Measurements from ENCODE around the gene ATAD3C. TPM values are rescaled to one million over a fixed set of nuclear protein-coding genes. Genes with fewer than 3 reads are reported as not detected.

The ATAD3C gene
- total RNA-seq, 1 experiment from 2014 or later = 1.4 TPM

DNA sequence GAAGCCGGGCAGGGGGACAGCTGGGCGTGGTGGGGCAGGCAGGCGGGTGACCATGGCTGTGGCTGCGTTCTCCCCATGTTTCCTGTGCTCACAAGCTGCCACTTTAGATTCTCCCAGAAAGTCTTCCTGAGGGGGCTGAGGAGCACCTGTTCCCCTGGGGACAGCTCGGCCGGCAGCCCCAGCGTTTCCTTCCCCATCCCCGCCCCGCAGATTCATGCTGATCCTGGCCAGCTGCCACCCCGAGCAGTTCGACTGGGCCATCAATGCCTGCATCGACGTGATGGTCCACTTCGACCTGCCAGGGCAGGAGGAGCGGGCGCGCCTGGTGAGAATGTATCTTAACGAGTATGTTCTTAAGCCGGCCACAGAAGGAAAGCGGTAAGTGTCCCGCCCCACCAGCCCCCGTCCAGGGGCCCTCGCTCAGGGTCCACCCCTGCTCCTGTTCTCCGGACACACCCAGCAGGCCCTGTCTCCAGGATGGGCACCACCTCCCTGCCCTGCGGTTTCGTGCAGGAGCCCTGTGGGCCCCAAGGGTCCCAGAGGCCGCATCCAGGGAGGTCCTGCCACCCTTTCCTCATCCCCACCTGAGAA is 11.1 kb downstream of the ATAD3C start:
- Histone ChIP-seq H4K20me1 (ENCODE audit: low read length) (no peaks in the 10 kb centered on the region), H3K9me2 (replicated peaks; ENCODE audit: low read length) (no peaks in the 10 kb centered on the region), H3K9me3 (ENCODE audit: low read length) (no peaks in the 10 kb centered on the region), H3K79me2 (ENCODE audit: low read length) (no peaks in the 10 kb centered on the region), H3K36me3 (ENCODE audit: low read depth, low read length) (no peaks in the 10 kb centered on the region), H3K4me1 (ENCODE audit: insufficient read depth, low read length) (peaks cover 4% of the 10 kb centered on the region), H3F3A (ENCODE audit: low read length, unreplicated experiment) (no peaks in the 10 kb centered on the region), H3K9ac (ENCODE audit: low read length) (no peak overlapping the region), H2AFZ (ENCODE audit: low read length) (no peak overlapping the region), H3K4me2 (ENCODE audit: low read length) (no peak overlapping the region), H3K27ac (ENCODE audit: low read length) (no peak overlapping the region), H3K27me3 (ENCODE audit: low read length) (no peaks in the 10 kb centered on the region), H3K4me3 (ENCODE audit: low read length) (no peak overlapping the region)
- ChIA-PET POLR2A (ENCODE audit: unreplicated experiment) (no interaction called here), CTCF (no interaction called here)
- TF ChIP-seq EZH2phosphoT487 (IDR thresholded peaks at IDR 0.05; ENCODE audit: borderline replicate concordance, low read length) (no peak), EZH2 (IDR thresholded peaks at IDR 0.05; ENCODE audit: low read length, unreplicated experiment) (no peak)
- DNase-seq (no peak), ATAC-seq (no peak)
- intact Hi-C loops (cut with micrococcal nuclease) = no loop called here
- BruUV-seq (replicated peaks) = no TSS peak

DNA sequence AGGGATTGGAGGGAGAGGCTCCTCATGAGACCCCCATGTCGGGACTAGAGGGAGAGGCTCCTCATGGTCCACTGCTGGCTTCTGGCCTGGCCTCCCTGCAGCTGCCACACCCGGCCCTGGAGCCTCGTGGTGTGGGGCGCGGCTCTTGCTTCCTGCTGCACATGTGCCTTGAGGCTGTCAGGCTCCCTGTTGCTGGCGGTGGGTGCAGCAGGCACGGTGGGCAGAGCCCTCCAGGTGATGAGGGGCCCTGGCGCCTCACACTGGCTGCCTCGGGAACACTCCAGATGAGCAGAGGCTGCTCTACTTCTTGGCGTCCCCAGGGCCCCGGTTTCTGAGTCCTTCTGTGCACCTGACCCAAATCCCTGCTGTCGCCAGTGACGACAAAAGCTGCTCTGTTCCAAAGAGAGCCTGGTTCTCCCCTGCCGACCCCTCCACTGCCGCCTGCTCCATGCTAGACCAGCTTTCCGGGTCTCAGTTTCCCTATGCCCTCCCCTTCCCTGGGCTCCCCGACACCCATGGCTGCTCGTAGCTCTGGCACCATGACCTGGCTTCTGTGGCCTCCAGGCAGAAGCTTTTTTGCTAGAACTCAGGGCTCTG is 12.3 kb downstream of the ATAD3C start:
- Histone ChIP-seq H3K36me3 (ENCODE audit: low read depth, low read length) (no peaks in the 10 kb centered on the region), H3K79me2 (ENCODE audit: low read length) (no peaks in the 10 kb centered on the region), H4K20me1 (ENCODE audit: low read length) (no peaks in the 10 kb centered on the region), H3K27ac (ENCODE audit: low read length) (no peak overlapping the region), H2AFZ (ENCODE audit: low read length) (no peak overlapping the region), H3K9me3 (ENCODE audit: low read length) (no peaks in the 10 kb centered on the region), H3K9me2 (replicated peaks; ENCODE audit: low read length) (no peaks in the 10 kb centered on the region), H3K4me2 (ENCODE audit: low read length) (no peak overlapping the region), H3K9ac (ENCODE audit: low read length) (no peak overlapping the region), H3K4me1 (ENCODE audit: insufficient read depth, low read length) (peaks cover 4% of the 10 kb centered on the region), H3F3A (ENCODE audit: low read length, unreplicated experiment) (no peaks in the 10 kb centered on the region), H3K27me3 (ENCODE audit: low read length) (no peaks in the 10 kb centered on the region), H3K4me3 (ENCODE audit: low read length) (no peak overlapping the region)
- TF ChIP-seq EZH2phosphoT487 (IDR thresholded peaks at IDR 0.05; ENCODE audit: borderline replicate concordance, low read length) (no peak), EZH2 (IDR thresholded peaks at IDR 0.05; ENCODE audit: low read length, unreplicated experiment) (no peak)
- TF ChIP-seq, protein P1, sequence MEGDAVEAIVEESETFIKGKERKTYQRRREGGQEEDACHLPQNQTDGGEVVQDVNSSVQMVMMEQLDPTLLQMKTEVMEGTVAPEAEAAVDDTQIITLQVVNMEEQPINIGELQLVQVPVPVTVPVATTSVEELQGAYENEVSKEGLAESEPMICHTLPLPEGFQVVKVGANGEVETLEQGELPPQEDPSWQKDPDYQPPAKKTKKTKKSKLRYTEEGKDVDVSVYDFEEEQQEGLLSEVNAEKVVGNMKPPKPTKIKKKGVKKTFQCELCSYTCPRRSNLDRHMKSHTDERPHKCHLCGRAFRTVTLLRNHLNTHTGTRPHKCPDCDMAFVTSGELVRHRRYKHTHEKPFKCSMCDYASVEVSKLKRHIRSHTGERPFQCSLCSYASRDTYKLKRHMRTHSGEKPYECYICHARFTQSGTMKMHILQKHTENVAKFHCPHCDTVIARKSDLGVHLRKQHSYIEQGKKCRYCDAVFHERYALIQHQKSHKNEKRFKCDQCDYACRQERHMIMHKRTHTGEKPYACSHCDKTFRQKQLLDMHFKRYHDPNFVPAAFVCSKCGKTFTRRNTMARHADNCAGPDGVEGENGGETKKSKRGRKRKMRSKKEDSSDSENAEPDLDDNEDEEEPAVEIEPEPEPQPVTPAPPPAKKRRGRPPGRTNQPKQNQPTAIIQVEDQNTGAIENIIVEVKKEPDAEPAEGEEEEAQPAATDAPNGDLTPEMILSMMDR (conservative IDR thresholded peaks at IDR 0.05; ENCODE audit: low read depth, low read length) = no peak
- ATAC-seq (peak; percentile 64), DNase-seq (peak; percentile 37)
- intact Hi-C loops (cut with micrococcal nuclease) = no loop called here
- POLR2A ChIA-PET (ENCODE audit: unreplicated experiment) = interaction anchor here (0.6 kb wide), 1 partner anchor 87 kb away, joined by 4 read pairs; the partner anchor contains the start of gene AURKAIP1
- BruUV-seq (replicated peaks) = no TSS peak
- CTCF ChIA-PET = no interaction called here

DNA sequence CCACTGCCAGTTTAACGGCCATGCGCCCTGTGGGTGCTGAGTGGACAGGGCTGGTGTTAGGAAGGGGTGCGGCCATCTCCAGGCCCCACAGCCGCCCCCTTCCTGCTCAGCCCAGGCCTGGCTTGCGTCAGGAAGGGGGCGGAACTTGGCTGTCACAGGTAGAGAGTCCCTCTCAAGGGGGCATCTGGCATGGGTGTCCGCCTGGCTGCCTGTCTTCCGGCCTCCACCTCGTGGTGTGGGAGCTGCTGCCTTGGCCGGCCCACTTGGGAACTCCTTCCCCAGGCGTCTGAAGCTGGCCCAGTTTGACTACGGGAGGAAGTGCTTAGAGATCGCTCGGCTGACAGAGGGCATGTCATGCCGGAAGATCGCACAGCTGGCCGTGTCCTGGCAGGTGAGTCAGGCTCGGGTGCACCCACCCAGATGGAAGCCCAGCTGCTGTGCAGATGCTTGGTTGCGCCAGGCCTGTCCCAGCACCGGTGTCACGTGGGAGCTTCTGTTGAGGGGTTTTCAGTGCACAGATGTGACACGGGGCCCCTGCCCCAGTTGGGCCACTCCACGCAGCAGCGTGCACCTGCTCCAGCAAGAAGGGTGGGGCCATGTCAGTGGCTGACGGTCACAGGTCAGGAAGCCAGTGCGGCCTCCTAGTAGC is 13.0 kb downstream of the ATAD3C start:
- Histone ChIP-seq H3K4me2 (ENCODE audit: low read length) (no peak overlapping the region), H3K9me2 (replicated peaks; ENCODE audit: low read length) (no peaks in the 10 kb centered on the region), H3K36me3 (ENCODE audit: low read depth, low read length) (no peaks in the 10 kb centered on the region), H3K9ac (ENCODE audit: low read length) (no peak overlapping the region), H2AFZ (ENCODE audit: low read length) (no peak overlapping the region), H3K27ac (ENCODE audit: low read length) (no peak overlapping the region), H3K4me1 (ENCODE audit: insufficient read depth, low read length) (peaks cover 4% of the 10 kb centered on the region), H3K9me3 (ENCODE audit: low read length) (no peaks in the 10 kb centered on the region), H3K79me2 (ENCODE audit: low read length) (no peaks in the 10 kb centered on the region), H4K20me1 (ENCODE audit: low read length) (no peaks in the 10 kb centered on the region), H3K27me3 (ENCODE audit: low read length) (no peaks in the 10 kb centered on the region), H3K4me3 (ENCODE audit: low read length) (no peak overlapping the region), H3F3A (ENCODE audit: low read length, unreplicated experiment) (no peaks in the 10 kb centered on the region)
- no TSS peak for BruUV-seq (replicated peaks)
- POLR2A ChIA-PET (ENCODE audit: unreplicated experiment) = interaction anchor here (0.6 kb wide), 1 partner anchor 87 kb away, joined by 4 read pairs; the partner anchor contains the start of gene AURKAIP1
- ATAC-seq = peak; percentile 61
- intact Hi-C loops (cut with micrococcal nuclease) = no loop called here
- TF ChIP-seq EZH2phosphoT487 (IDR thresholded peaks at IDR 0.05; ENCODE audit: borderline replicate concordance, low read length) (no peak), EZH2 (IDR thresholded peaks at IDR 0.05; ENCODE audit: low read length, unreplicated experiment) (no peak)
- TF ChIP-seq, protein P1 (conservative IDR thresholded peaks at IDR 0.05; ENCODE audit: low read depth, low read length) = no peak
- CTCF ChIA-PET = no interaction called here
- DNase-seq = no peak

All from PC-3 (cell line).